ENCODE data around the gene USP17L24.
"Not testable (repeated sequence)": the region's sequence is repeated elsewhere in the genome, so short reads cannot be mapped to it uniquely, and the experiment has no call there.

USP17L24 gene, protein sequence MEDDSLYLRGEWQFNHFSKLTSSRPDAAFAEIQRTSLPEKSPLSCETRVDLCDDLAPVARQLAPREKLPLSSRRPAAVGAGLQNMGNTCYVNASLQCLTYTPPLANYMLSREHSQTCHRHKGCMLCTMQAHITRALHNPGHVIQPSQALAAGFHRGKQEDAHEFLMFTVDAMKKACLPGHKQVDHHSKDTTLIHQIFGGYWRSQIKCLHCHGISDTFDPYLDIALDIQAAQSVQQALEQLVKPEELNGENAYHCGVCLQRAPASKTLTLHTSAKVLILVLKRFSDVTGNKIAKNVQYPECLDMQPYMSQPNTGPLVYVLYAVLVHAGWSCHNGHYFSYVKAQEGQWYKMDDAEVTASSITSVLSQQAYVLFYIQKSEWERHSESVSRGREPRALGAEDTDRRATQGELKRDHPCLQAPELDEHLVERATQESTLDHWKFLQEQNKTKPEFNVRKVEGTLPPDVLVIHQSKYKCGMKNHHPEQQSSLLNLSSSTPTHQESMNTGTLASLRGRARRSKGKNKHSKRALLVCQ

DNA sequence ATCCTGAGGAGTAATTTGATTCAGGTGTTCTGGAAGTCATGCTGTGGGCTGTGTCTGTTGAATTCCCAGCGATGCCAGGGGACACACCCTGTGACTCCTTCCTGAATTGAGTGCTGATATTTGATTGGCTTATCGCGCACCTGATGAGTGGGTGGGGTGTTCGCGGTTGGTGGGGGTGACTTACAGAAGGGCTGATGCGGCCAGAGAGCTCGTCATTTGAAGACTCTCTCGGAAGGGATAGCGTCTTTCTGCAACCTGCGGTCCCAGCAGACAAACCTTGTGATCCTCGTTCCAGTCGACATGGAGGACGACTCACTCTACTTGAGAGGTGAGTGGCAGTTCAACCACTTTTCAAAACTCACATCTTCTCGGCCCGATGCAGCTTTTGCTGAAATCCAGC is at the start of gene USP17L24:
Gene USP17L24 (plus strand): TSS at position 301 of the 400 bp plus-strand sequence. CDS start 0 bp downstream, at position 301.
- H3K27ac ChIP-seq (ENCODE audit: low read depth, low read length); H3K27me3 ChIP-seq (ENCODE audit: control insufficient read depth in 1 of 2, insufficient read depth in 2 of 2, low read length in 2 of 2); H3K9ac ChIP-seq (ENCODE audit: low read length): not testable (repeated sequence)

DNA sequence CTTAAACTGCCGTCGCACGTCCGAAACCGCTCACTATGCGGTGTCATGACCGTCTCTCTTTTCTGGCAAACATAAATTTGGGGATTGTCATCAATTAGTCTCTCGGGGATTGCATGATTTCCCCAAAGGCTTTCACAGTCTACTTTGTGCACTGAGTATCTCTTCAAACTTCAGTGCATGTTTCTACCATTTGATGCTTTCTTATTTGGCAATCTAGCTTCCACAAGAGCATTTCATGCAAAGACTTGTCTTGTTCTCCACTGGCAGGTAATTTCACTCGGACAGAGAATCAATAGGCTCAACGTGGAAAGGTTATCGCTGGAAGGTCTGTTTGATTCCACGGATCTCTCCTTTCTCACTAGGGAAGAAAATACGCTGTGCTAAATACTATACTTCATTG is 774 bp upstream of the USP17L24 start:
- H3K4me1 ChIP-seq (ENCODE audit: insufficient read depth, low read length); H3K27me3 ChIP-seq (ENCODE audit: control insufficient read depth in 1 of 2, insufficient read depth in 2 of 2, low read length in 2 of 2); H3K9me3 ChIP-seq (ENCODE audit: low read length); H3K27ac ChIP-seq (ENCODE audit: low read depth, low read length); H3K4me3 ChIP-seq (ENCODE audit: low read depth in 1 of 2, low read length in 2 of 2); H3K36me3 ChIP-seq (ENCODE audit: insufficient read depth, low read length); H3K9ac ChIP-seq (ENCODE audit: low read length): not testable (repeated sequence)

More for the DNA sequence above, at the start of gene USP17L24:
- not testable (repeated sequence) for H3K36me3 ChIP-seq (ENCODE audit: insufficient read depth, low read length); H3K4me3 ChIP-seq (ENCODE audit: low read depth in 1 of 2, low read length in 2 of 2); H3K4me1 ChIP-seq (ENCODE audit: insufficient read depth, low read length); H3K9me3 ChIP-seq (ENCODE audit: low read length)

DNA sequence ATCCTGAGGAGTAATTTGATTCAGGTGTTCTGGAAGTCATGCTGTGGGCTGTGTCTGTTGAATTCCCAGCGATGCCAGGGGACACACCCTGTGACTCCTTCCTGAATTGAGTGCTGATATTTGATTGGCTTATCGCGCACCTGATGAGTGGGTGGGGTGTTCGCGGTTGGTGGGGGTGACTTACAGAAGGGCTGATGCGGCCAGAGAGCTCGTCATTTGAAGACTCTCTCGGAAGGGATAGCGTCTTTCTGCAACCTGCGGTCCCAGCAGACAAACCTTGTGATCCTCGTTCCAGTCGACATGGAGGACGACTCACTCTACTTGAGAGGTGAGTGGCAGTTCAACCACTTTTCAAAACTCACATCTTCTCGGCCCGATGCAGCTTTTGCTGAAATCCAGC is 4.6 kb downstream of the USP17L24 start, which contains the start of gene USP17L25:
Gene USP17L25 (plus strand): TSS at position 301 of the 400 bp plus-strand sequence. CDS start 0 bp downstream, at position 301.
- not testable (repeated sequence) for H3K4me1 ChIP-seq (ENCODE audit: insufficient read depth, low read length); H3K27ac ChIP-seq (ENCODE audit: low read depth, low read length); H3K9ac ChIP-seq (ENCODE audit: low read length); H3K27me3 ChIP-seq (ENCODE audit: control insufficient read depth in 1 of 2, insufficient read depth in 2 of 2, low read length in 2 of 2); H3K4me3 ChIP-seq (ENCODE audit: low read depth in 1 of 2, low read length in 2 of 2); H3K36me3 ChIP-seq (ENCODE audit: insufficient read depth, low read length); H3K9me3 ChIP-seq (ENCODE audit: low read length)

DNA sequence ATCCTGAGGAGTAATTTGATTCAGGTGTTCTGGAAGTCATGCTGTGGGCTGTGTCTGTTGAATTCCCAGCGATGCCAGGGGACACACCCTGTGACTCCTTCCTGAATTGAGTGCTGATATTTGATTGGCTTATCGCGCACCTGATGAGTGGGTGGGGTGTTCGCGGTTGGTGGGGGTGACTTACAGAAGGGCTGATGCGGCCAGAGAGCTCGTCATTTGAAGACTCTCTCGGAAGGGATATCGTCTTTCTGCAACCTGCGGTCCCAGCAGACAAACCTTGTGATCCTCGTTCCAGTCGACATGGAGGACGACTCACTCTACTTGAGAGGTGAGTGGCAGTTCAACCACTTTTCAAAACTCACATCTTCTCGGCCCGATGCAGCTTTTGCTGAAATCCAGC is 9.4 kb downstream of the USP17L24 start, which contains the start of gene USP17L26:
Gene USP17L26 (plus strand): TSS at position 301 of the 400 bp plus-strand sequence. CDS start 0 bp downstream, at position 301.
- not testable (repeated sequence) for H3K4me1 ChIP-seq (ENCODE audit: insufficient read depth, low read length); H3K9me3 ChIP-seq (ENCODE audit: low read length)

DNA sequence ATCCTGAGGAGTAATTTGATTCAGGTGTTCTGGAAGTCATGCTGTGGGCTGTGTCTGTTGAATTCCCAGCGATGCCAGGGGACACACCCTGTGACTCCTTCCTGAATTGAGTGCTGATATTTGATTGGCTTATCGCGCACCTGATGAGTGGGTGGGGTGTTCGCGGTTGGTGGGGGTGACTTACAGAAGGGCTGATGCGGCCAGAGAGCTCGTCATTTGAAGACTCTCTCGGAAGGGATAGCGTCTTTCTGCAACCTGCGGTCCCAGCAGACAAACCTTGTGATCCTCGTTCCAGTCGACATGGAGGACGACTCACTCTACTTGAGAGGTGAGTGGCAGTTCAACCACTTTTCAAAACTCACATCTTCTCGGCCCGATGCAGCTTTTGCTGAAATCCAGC is 14.1 kb downstream of the USP17L24 start, which contains the start of gene USP17L5:
Gene USP17L5 (plus strand): TSS at position 301 of the 400 bp plus-strand sequence. CDS start 0 bp downstream, at position 301.
- H3K9me3 ChIP-seq (ENCODE audit: low read length); H3K36me3 ChIP-seq (ENCODE audit: insufficient read depth, low read length); H3K27me3 ChIP-seq (ENCODE audit: control insufficient read depth in 1 of 2, insufficient read depth in 2 of 2, low read length in 2 of 2); H3K4me3 ChIP-seq (ENCODE audit: low read depth in 1 of 2, low read length in 2 of 2); H3K27ac ChIP-seq (ENCODE audit: low read depth, low read length); H3K4me1 ChIP-seq (ENCODE audit: insufficient read depth, low read length); H3K9ac ChIP-seq (ENCODE audit: low read length): not testable (repeated sequence)

More for the DNA sequence above, 9.4 kb downstream of the USP17L24 start, which contains the start of gene USP17L26:
- not testable (repeated sequence) for H3K4me3 ChIP-seq (ENCODE audit: low read depth in 1 of 2, low read length in 2 of 2); H3K36me3 ChIP-seq (ENCODE audit: insufficient read depth, low read length); H3K27me3 ChIP-seq (ENCODE audit: control insufficient read depth in 1 of 2, insufficient read depth in 2 of 2, low read length in 2 of 2); H3K27ac ChIP-seq (ENCODE audit: low read depth, low read length); H3K9ac ChIP-seq (ENCODE audit: low read length)

DNA sequence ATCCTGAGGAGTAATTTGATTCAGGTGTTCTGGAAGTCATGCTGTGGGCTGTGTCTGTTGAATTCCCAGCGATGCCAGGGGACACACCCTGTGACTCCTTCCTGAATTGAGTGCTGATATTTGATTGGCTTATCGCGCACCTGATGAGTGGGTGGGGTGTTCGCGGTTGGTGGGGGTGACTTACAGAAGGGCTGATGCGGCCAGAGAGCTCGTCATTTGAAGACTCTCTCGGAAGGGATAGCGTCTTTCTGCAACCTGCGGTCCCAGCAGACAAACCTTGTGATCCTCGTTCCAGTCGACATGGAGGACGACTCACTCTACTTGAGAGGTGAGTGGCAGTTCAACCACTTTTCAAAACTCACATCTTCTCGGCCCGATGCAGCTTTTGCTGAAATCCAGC is 18.9 kb downstream of the USP17L24 start, which contains the start of gene USP17L27:
Gene USP17L27 (plus strand): TSS at position 301 of the 400 bp plus-strand sequence. CDS start 0 bp downstream, at position 301.
- not testable (repeated sequence) for H3K27me3 ChIP-seq (ENCODE audit: control insufficient read depth in 1 of 2, insufficient read depth in 2 of 2, low read length in 2 of 2); H3K9me3 ChIP-seq (ENCODE audit: low read length); H3K4me1 ChIP-seq (ENCODE audit: insufficient read depth, low read length); H3K27ac ChIP-seq (ENCODE audit: low read depth, low read length); H3K9ac ChIP-seq (ENCODE audit: low read length); H3K36me3 ChIP-seq (ENCODE audit: insufficient read depth, low read length); H3K4me3 ChIP-seq (ENCODE audit: low read depth in 1 of 2, low read length in 2 of 2)

DNA sequence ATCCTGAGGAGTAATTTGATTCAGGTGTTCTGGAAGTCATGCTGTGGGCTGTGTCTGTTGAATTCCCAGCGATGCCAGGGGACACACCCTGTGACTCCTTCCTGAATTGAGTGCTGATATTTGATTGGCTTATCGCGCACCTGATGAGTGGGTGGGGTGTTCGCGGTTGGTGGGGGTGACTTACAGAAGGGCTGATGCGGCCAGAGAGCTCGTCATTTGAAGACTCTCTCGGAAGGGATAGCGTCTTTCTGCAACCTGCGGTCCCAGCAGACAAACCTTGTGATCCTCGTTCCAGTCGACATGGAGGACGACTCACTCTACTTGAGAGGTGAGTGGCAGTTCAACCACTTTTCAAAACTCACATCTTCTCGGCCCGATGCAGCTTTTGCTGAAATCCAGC is 23.6 kb downstream of the USP17L24 start, which contains the start of gene USP17L28:
Gene USP17L28 (plus strand): TSS at position 301 of the 400 bp plus-strand sequence. CDS start 0 bp downstream, at position 301.
- not testable (repeated sequence) for H3K9me3 ChIP-seq (ENCODE audit: low read length); H3K4me3 ChIP-seq (ENCODE audit: low read depth in 1 of 2, low read length in 2 of 2); H3K4me1 ChIP-seq (ENCODE audit: insufficient read depth, low read length); H3K27ac ChIP-seq (ENCODE audit: low read depth, low read length); H3K36me3 ChIP-seq (ENCODE audit: insufficient read depth, low read length); H3K27me3 ChIP-seq (ENCODE audit: control insufficient read depth in 1 of 2, insufficient read depth in 2 of 2, low read length in 2 of 2); H3K9ac ChIP-seq (ENCODE audit: low read length)

DNA sequence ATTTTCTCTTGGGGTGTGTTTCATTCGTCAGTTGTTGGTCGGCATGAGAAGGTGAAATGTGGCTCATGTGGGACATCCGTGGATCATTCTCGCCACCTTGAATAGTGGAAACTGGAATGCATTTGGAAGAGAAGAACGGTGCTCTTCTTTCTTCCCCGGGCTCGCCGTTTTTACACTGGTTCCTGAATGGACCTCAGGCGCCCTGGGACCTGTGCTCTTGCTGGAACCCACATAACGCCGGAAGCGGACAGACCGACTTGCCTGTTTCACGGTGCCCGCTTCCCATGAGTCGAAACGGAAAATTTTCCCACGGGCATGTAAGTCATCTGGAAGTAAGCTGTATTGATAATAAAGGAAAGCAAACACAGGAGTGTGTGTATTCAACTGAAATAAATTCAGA is 25.9 kb downstream of the USP17L24 start:
- H3K9me3 ChIP-seq (ENCODE audit: low read length); H3K27ac ChIP-seq (ENCODE audit: low read depth, low read length); H3K27me3 ChIP-seq (ENCODE audit: control insufficient read depth in 1 of 2, insufficient read depth in 2 of 2, low read length in 2 of 2); H3K4me1 ChIP-seq (ENCODE audit: insufficient read depth, low read length); H3K9ac ChIP-seq (ENCODE audit: low read length); H3K4me3 ChIP-seq (ENCODE audit: low read depth in 1 of 2, low read length in 2 of 2); H3K36me3 ChIP-seq (ENCODE audit: insufficient read depth, low read length): not testable (repeated sequence)

DNA sequence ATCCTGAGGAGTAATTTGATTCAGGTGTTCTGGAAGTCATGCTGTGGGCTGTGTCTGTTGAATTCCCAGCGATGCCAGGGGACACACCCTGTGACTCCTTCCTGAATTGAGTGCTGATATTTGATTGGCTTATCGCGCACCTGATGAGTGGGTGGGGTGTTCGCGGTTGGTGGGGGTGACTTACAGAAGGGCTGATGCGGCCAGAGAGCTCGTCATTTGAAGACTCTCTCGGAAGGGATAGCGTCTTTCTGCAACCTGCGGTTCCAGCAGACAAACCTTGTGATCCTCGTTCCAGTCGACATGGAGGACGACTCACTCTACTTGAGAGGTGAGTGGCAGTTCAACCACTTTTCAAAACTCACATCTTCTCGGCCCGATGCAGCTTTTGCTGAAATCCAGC is 28.4 kb downstream of the USP17L24 start, which contains the start of gene USP17L29:
Gene USP17L29 (plus strand): TSS at position 301 of the 400 bp plus-strand sequence. CDS start 0 bp downstream, at position 301.
- H3K9ac ChIP-seq (ENCODE audit: low read length); H3K36me3 ChIP-seq (ENCODE audit: insufficient read depth, low read length); H3K9me3 ChIP-seq (ENCODE audit: low read length): not testable (repeated sequence)

DNA sequence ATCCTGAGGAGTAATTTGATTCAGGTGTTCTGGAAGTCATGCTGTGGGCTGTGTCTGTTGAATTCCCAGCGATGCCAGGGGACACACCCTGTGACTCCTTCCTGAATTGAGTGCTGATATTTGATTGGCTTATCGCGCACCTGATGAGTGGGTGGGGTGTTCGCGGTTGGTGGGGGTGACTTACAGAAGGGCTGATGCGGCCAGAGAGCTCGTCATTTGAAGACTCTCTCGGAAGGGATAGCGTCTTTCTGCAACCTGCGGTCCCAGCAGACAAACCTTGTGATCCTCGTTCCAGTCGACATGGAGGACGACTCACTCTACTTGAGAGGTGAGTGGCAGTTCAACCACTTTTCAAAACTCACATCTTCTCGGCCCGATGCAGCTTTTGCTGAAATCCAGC is 37.9 kb downstream of the USP17L24 start, which contains the start of gene USP17L30:
Gene USP17L30 (plus strand): TSS at position 301 of the 400 bp plus-strand sequence. CDS start 0 bp downstream, at position 301.
- H3K9me3 ChIP-seq (ENCODE audit: low read length); H3K27ac ChIP-seq (ENCODE audit: low read depth, low read length); H3K4me1 ChIP-seq (ENCODE audit: insufficient read depth, low read length); H3K9ac ChIP-seq (ENCODE audit: low read length); H3K36me3 ChIP-seq (ENCODE audit: insufficient read depth, low read length); H3K4me3 ChIP-seq (ENCODE audit: low read depth in 1 of 2, low read length in 2 of 2); H3K27me3 ChIP-seq (ENCODE audit: control insufficient read depth in 1 of 2, insufficient read depth in 2 of 2, low read length in 2 of 2): not testable (repeated sequence)

More for the DNA sequence above, 28.4 kb downstream of the USP17L24 start, which contains the start of gene USP17L29:
- not testable (repeated sequence) for H3K4me1 ChIP-seq (ENCODE audit: insufficient read depth, low read length); H3K4me3 ChIP-seq (ENCODE audit: low read depth in 1 of 2, low read length in 2 of 2); H3K27me3 ChIP-seq (ENCODE audit: control insufficient read depth in 1 of 2, insufficient read depth in 2 of 2, low read length in 2 of 2); H3K27ac ChIP-seq (ENCODE audit: low read depth, low read length)

Data from muscle layer of colon (tissue), 2 donors.